Measurements from ENCODE around the gene GTF3C2. TPM values are rescaled to one million over a fixed set of nuclear protein-coding genes. Genes with fewer than 3 reads are reported as not detected.

The GTF3C2 gene
- total and polyA plus RNA-seq, 9 of the 15 experiments (the other 6 are each of a cell fraction or from before 2014, with no cell fraction given): 35.5 to 96.8 (median 53.0) TPM

GRCh38 chr2:27322766-27323595 is 33.6 kb downstream of the GTF3C2 start, which contains the start of gene MPV17 (continued):
- TF ChIP-seq ZEB2 (IDR thresholded peaks at IDR 0.05) (0 out of 2 replicates have a peak, but pooled peaks have one; percentile 57), FOXK2 (conservative IDR thresholded peaks at IDR 0.05 in 1 of 2, IDR thresholded peaks at IDR 0.05 in 1 of 2; ENCODE audit: low read depth in 2 of 2) (peak; percentile 70 to 81), CEBPZ (IDR thresholded peaks at IDR 0.05; ENCODE audit: borderline replicate concordance, low read depth, low read length) (no peak), SRSF3 (IDR thresholded peaks at IDR 0.05; ENCODE audit: insufficient read depth, low read length) (no peak), ZFX (CRISPR knock-in tag; IDR thresholded peaks at IDR 0.05) (peak; percentile 98), ZNF408 (CRISPR knock-in tag; IDR thresholded peaks at IDR 0.05; ENCODE audit: low read depth) (no peak), GABPA (tag; conservative IDR thresholded peaks at IDR 0.05; ENCODE audit: low read depth) (peak; percentile 94), HDAC2 (IDR thresholded peaks at IDR 0.05) (peak; percentile 85; the same call in 1 of the 2 replicates), PHF8 (IDR thresholded peaks at IDR 0.05; ENCODE audit: borderline replicate concordance, low read length) (peak; percentile 93; the same call in 1 of the 2 replicates), POLR2AphosphoS5 (IDR thresholded peaks at IDR 0.05; ENCODE audit: control insufficient read depth, insufficient read depth, low read depth, low read length) (peak; percentile 95), MYC (IDR thresholded peaks at IDR 0.05; ENCODE audit: low read depth, low read length) (peak; percentile 90), MYC (CRISPR knock-in tag; IDR thresholded peaks at IDR 0.05; ENCODE audit: borderline replicate concordance, low read depth) (peak; percentile 59; the same call in 1 of the 2 replicates), HNRNPK (IDR thresholded peaks at IDR 0.05; ENCODE audit: low read depth, low read length, poor library complexity, severe bottlenecking) (no peak)
